HT-29 (cell line): ENCODE measurements around the gene LUM. TPM values are rescaled to one million over a fixed set of nuclear protein-coding genes. Genes with fewer than 3 reads are reported as not detected.

Experiments used
- DNase-seq: peaks from one replicate; pipeline ENCODE4 v3.0.0-alpha.2; 2015; ENCODE audit warnings: low spot score
- total RNA-seq: library from RNA; depleted of rRNA; stranded (reverse); fragments of >200 nt; shearing (Covaris generic); gene quantifications from 2 replicates; pipeline ENCODE4 v1.2.3, GENCODE V29; 2014; rRNA removed

LUM gene
- total RNA-seq, result 0.10 and 0.63 TPM in 2 replicates

- peak; percentile 32 for DNase-seq
Measured at GRCh38 chr12:91111366-91112325, at the start of gene LUM. Gene LUM (minus strand): TSS chr12:91111494. CDS start chr12:91108979, 2,515 bp downstream.

GRCh38 chr12:91161009-91161408 lies 49.7 kb upstream of the LUM start:
- DNase-seq, result no peak

- no peak for DNase-seq
Measured at GRCh38 chr12:91155990-91156389, 44.7 kb upstream of the LUM start.

- no peak for DNase-seq
Measured at GRCh38 chr12:91154131-91154530, 42.8 kb upstream of the LUM start.

GRCh38 chr12:91144053-91144452 lies 32.8 kb upstream of the LUM start:
- no peak for DNase-seq

- DNase-seq, result no peak
Measured at GRCh38 chr12:91143206-91143605, 31.9 kb upstream of the LUM start.

- no peak for DNase-seq
Measured at GRCh38 chr12:91142221-91142631, 30.9 kb upstream of the LUM start.

GRCh38 chr12:91140026-91140931 lies 29.0 kb upstream of the LUM start:
- DNase-seq, result no peak

GRCh38 chr12:91139286-91139685 lies 28.0 kb upstream of the LUM start:
- DNase-seq, result no peak

GRCh38 chr12:91138337-91138920 lies 27.1 kb upstream of the LUM start:
- DNase-seq, result no peak

GRCh38 chr12:91133871-91134270 lies 22.6 kb upstream of the LUM start:
- no peak for DNase-seq

GRCh38 chr12:91129662-91130362 lies 18.5 kb upstream of the LUM start:
- no peak for DNase-seq

GRCh38 chr12:91127751-91128150 lies 16.5 kb upstream of the LUM start:
- DNase-seq, result peak; percentile 71

GRCh38 chr12:91127306-91127705 lies 16.0 kb upstream of the LUM start:
- DNase-seq, result no peak

GRCh38 chr12:91126516-91126915 lies 15.2 kb upstream of the LUM start:
- DNase-seq, result no peak

- no peak for DNase-seq
Measured at GRCh38 chr12:91123236-91123916, 12.1 kb upstream of the LUM start.

GRCh38 chr12:91120781-91121180 lies 9.5 kb upstream of the LUM start:
- DNase-seq, result peak; percentile 40

GRCh38 chr12:91119089-91119488 lies 7.8 kb upstream of the LUM start:
- DNase-seq, result no peak

- no peak for DNase-seq
Measured at GRCh38 chr12:91113621-91114020, 2.3 kb upstream of the LUM start.

GRCh38 chr12:91110311-91110924 lies 876 bp downstream of the LUM start:
- no peak for DNase-seq
